Right cardiac atrium (tissue), 5 donors: ENCODE results near the gene R3HDM2. TPM values are rescaled to one million over a fixed set of nuclear protein-coding genes. Genes with fewer than 3 reads are reported as not detected.
"Not testable (repeated sequence)": the region's sequence is repeated elsewhere in the genome, so short reads cannot be mapped to it uniquely, and the experiment has no call there.

Source experiments
- ATAC-seq, 2 donors: fragments of 200-7000 bp; cut with Tn5 transposase; one replicate each; pipeline versions ENCODE4 v1.8.0 to v1.9.1; 2020; ENCODE audit warnings: moderate library complexity in 2 of 2, mild to moderate bottlenecking in 1 of 2
- DNase-seq, 3 donors: peaks; one replicate each; pipeline ENCODE4 v3.0.0-alpha.2; 2020
- H3K27ac ChIP-seq: one replicate; pipeline ENCODE4 v1.5.1; 2013; ENCODE audit warnings: mild to moderate bottlenecking, low read length, control low read depth, moderate library complexity
- H3K27me3 ChIP-seq: one replicate; pipeline ENCODE4 v1.6.1; 2013; ENCODE audit not compliant: control insufficient read depth, insufficient read depth
- H3K4me1 ChIP-seq: one replicate; pipeline ENCODE4 v1.6.1; 2013; ENCODE audit warnings: low read length; ENCODE audit not compliant: control insufficient read depth, insufficient read depth
- H3K4me3 ChIP-seq: one replicate; pipeline ENCODE4 v1.5.1; 2013; ENCODE audit warnings: low read length, control low read depth
- H3K9me3 ChIP-seq: one replicate; pipeline ENCODE4 v1.6.1; 2013; ENCODE audit warnings: low read length; ENCODE audit not compliant: control insufficient read depth
- WGBS: extraction: QIAGEN DNeasy Blood & Tissue Kit; methylation state at CpG from one replicate; pipeline ENCODE4 v1.1.7; 2013; 5-methylcytosine and 5-hydroxymethylcytosine counted together
- intact Hi-C, 4 donors: fragments of 100-400 bp; cut with DNase I; formaldehyde crosslinking; loops; one replicate each; pipeline versions ENCODE4 v1.11.0 to v1.14.0; 2022 to 2023
- polyA plus RNA-seq: library from polyadenylated mRNA; stranded (reverse); fragments of 200-250 nt; gene quantifications from one replicate; pipeline ENCODE4 v1.2.3, GENCODE V29; 2013
- total RNA-seq, 4 donors: library from RNA; stranded (reverse); fragmentation: NEBNext Ultra II Directional; extraction: Animal tissue kit (Norgen Biotek cat#: 25700); gene quantifications; one replicate each; pipeline ENCODE4 v1.2.1, GENCODE V29; 2021
- donor health status: healthy with polysubstance abuse.
- donor health status: DM: no; HTN: yes; CAD: no.
- donor health status: DM: no; HTN: no; CAD: no.
- donor health status: DM: no; HTN: yes; CAD: no; lungs with severe emphysema.
- donor health status: DM: yes; HTN: yes; CAD: no.

R3HDM2 gene
- total and polyA plus RNA-seq, 5 donors, result 23.1 to 85.2 (median 73.8) TPM

DNA sequence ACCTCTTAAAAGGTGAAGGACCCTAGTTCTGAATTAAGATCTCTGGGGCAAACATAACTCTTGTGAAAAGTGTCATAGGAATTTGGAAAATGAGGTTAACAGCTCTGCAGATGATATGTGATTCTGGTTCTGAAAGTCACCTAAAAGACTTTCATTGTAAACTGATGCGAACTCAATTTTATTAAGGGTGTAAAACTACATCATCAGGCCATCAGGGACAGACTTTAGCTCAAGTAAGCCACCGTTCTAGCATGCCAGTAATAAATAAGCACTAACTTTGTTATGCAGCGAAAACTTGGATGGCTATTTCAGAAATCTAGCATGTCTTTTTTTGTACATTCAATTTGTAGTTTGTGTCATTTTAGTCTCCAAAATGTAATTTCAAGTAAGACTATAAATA, 61.6 kb downstream of the R3HDM2 start:
- intact Hi-C loops, result no loop called here
- WGBS, result 90% methylated on average over 3 of the region's 3 CpGs
- H3K27ac ChIP-seq, result no peak overlapping the region
- H3K27me3 ChIP-seq, result no peaks in the 10 kb centered on the region
- no peak for ATAC-seq
- H3K4me1 ChIP-seq, result no peaks in the 10 kb centered on the region
- no peak for DNase-seq
- H3K9me3 ChIP-seq, result no peaks in the 10 kb centered on the region
- no peak overlapping the region for H3K4me3 ChIP-seq

DNA sequence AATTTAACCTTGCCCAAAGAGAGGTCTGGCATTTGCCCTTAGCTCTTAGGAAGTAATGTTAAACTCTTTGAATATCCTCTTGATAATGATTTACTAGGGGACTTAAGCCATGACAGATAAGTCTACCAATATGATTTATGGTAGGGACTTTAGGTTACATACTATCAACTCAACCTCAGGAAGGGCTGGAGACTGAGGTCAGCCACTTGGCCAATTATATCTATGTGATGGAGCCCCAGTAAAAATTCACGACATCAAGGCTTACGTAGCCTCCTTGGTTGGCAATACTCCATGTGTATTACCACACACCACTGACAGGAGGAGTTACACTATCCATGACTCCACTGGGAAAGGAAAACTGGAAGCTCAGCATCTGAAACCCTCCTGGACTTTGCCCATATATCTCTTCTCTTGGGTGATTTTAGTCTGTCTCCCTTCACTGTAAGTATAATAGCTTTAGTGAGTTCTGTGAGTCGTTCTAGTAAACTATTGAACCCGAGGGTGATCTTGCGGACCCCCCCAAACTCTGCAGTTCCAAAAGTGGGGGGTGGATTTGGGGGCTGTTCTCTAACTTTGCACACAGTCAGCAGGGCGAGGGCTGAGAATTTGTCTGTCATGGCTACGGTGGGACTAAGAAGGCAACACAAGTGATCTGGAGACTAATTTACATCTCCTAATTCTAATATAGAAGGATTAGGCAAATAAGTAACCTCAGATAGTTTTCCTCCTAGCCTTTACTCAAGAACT, 62.3 kb downstream of the R3HDM2 start:
- no peaks in the 10 kb centered on the region for H3K9me3 ChIP-seq
- intact Hi-C loops, result no loop called here
- no peak for DNase-seq
- no peak overlapping the region for H3K27ac ChIP-seq
- ATAC-seq, result no peak
- H3K27me3 ChIP-seq, result no peaks in the 10 kb centered on the region
- no peaks in the 10 kb centered on the region for H3K4me1 ChIP-seq
- WGBS, result 90% methylated on average over 7 of the region's 7 CpGs
- no peak overlapping the region for H3K4me3 ChIP-seq

DNA sequence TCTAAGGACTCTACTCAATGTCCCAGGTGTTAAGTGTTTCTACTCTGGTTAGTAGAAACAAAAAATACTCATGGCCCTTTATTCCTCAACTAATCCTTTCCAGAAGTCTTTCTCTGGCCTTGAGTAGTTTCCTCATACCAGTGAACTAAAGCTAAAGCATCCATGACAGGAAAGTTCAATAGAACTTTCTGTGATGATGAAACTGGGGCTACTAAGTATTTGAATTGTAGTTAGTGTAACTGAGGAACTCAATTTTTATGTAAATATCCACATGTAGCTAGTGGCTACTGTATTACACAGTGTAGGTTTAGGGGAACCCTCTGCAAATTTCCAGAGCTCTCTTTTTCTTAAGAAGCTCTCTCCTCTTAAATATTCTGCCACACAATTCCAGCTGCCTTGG, 63.7 kb downstream of the R3HDM2 start:
- DNase-seq (no peak), ATAC-seq (no peak)
- Histone ChIP-seq H3K4me1 (no peaks in the 10 kb centered on the region), H3K27me3 (no peaks in the 10 kb centered on the region), H3K9me3 (no peaks in the 10 kb centered on the region), H3K27ac (no peak overlapping the region), H3K4me3 (no peak overlapping the region)
- intact Hi-C loops, result no loop called here

DNA sequence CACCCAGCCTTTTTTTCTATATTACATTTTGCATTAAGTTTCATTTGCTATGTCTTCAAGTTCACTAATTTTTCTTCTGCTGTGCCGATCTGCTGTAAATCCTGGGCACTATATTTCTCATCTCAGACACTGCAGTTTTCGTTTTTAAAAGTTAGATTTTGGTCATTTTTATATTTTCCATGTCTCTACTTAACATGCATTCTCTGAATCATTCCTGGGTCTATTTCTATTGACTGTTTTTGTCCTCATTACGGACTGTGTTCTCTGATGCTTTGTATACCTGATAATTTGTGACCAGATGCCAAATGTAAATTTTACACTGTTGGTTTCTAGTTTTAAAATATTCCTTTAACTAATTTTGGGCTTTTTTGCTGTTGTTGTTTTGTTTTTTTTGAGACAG, 64.5 kb downstream of the R3HDM2 start:
- 95% methylated on average over 3 of the region's 3 CpGs for WGBS
- intact Hi-C loops, result no loop called here
- Histone ChIP-seq H3K4me3 (no peak overlapping the region), H3K27me3 (no peaks in the 10 kb centered on the region), H3K4me1 (no peaks in the 10 kb centered on the region), H3K27ac (no peak overlapping the region), H3K9me3 (no peaks in the 10 kb centered on the region)
- ATAC-seq (no peak), DNase-seq (no peak)

DNA sequence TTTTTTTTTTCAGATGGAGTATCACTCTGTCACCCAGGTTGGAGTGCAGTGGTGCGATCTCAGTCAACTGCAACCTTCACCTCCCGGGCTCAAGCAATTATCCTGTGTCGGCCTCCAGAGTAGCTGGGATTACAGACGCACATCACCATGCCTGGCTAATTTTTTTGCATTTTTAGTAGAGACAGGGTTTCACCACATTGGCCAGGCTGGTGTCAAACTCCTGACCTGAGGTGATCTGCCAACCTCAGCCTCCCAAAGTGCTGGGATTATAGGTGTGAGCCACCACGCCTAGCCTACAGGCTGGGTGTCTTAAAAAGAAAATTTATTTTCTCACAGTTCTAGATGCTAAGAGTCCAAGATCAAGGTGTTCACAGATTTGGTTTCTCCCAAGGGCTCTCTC, 66.7 kb downstream of the R3HDM2 start:
- ATAC-seq, H3K4me3 ChIP-seq, intact Hi-C loops, H3K27ac ChIP-seq, H3K9me3 ChIP-seq, DNase-seq, H3K4me1 ChIP-seq, H3K27me3 ChIP-seq: not testable (repeated sequence)
- 97% methylated on average over 5 of the region's 5 CpGs for WGBS

DNA sequence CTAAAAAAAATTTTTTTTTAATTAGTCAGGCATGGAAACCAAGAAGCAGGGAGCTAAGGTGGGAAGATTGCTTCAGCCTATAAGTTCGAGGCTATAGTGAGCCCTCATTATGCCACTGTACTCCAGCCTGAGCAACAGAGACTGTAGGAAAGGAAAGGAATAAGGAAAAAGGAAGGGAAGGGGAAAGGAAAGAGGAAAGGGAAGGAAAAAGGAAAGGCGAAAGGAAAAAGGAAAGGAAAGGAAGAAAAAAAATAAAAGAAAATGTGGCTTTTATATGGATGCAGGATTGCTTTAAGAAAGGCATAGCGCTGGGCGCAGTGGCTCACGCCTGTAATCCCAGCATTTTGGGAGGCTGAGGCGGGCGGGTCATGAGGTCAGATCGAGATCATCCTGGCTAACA, 70.4 kb downstream of the R3HDM2 start:
- Histone ChIP-seq H3K4me1 (no peaks in the 10 kb centered on the region), H3K9me3 (no peaks in the 10 kb centered on the region), H3K27me3 (no peaks in the 10 kb centered on the region), H3K4me3 (no peak overlapping the region), H3K27ac (no peak overlapping the region)
- DNase-seq (no peak), ATAC-seq (no peak)
- intact Hi-C loops, result no loop called here
- WGBS, result 97% methylated on average over 8 of the region's 8 CpGs

DNA sequence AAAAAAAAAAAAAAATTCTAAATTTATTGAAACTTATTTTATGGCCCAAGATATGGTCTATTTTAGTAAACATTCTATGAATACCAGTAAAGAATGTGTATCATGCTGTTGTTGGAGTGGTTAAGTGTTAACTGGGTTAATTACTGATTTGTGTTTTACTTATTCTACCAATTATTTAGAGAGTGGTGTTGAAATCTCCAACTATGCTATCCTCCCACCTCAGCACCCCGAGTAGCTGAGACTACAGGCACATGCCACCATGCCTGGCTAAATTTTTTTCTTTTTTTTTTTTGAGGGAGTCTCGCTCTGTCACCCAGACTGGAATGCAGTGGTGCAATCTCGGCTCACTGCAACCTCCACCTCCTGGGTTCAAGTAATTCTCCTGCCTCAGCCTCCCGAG, 72.2 kb downstream of the R3HDM2 start:
- no peak overlapping the region for H3K4me3 ChIP-seq
- WGBS, result 98% methylated on average over 4 of the region's 4 CpGs
- DNase-seq (no peak), ATAC-seq (no peak)
- intact Hi-C loops, result no loop called here
- no peaks in the 10 kb centered on the region for H3K4me1 ChIP-seq
- H3K27ac ChIP-seq, result no peak overlapping the region
- no peaks in the 10 kb centered on the region for H3K27me3 ChIP-seq
- no peaks in the 10 kb centered on the region for H3K9me3 ChIP-seq

DNA sequence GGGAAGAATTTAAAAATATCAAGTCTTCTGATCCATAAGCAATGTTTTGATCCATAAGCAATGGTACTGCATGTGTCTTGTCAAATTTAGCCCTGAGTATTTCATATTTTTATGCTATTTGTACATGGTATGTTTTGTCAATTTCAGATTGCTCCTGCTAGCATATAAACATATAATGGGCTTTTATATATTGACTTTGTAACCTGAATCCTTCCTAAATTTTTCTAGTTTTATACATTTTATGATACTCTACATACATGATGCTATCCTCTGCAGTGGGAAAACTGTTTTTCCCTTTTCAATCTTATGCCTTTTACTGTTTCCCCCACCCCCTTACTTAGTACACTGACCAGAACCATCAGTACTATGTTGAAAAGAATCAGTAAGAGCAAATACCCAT, 75.1 kb downstream of the R3HDM2 start:
- Histone ChIP-seq H3K27me3 (no peaks in the 10 kb centered on the region), H3K9me3 (no peaks in the 10 kb centered on the region), H3K4me3 (no peak overlapping the region), H3K27ac (no peak overlapping the region), H3K4me1 (no peaks in the 10 kb centered on the region)
- ATAC-seq (no peak), DNase-seq (no peak)
- intact Hi-C loops, result no loop called here

DNA sequence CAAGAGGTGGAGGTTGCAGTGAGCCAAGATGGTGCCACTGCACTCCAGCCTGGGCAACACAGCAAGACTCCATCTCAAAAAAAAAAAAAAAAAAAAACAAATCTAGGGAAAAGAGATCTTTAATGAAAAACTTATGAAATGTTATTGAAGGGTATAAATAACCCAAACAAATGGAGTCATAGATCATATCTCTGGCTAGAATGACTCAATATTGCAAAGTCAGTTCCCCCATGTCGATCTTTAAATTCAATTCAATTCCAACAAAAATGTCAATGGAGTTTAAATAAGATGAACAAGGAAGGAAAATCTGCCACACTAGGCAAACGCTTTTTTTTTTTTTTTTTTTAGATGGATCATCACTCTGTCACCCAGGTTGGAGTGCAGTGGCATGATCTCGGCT, 78.7 kb downstream of the R3HDM2 start:
- no peaks in the 10 kb centered on the region for H3K9me3 ChIP-seq
- no peak for DNase-seq
- no peak for ATAC-seq
- H3K27ac ChIP-seq, result no peak overlapping the region
- no peak overlapping the region for H3K4me3 ChIP-seq
- H3K27me3 ChIP-seq, result no peaks in the 10 kb centered on the region
- intact Hi-C loops, result no loop called here
- 90% methylated on average over 3 of the region's 3 CpGs for WGBS
- H3K4me1 ChIP-seq, result no peaks in the 10 kb centered on the region

DNA sequence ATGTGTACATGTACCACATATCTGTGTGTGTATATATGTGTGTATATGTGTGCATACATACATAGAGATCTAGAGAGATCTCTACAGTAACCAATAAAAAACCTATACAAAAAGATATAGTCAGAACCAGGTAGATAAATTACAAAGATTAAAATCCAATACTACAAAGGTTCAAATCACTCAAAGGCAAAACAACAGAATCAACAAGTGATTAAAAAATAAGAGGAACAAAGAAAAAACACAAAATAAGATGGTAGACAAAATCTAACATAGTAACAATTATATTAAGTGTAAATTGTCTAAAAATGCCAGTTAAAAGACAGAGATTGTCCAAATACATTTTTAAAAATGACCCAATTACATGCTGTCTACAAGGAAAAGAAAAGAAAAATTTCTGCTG, 83.6 kb downstream of the R3HDM2 start:
- DNase-seq (no peak), ATAC-seq (no peak)
- H3K4me3 ChIP-seq, result no peak overlapping the region
- no peaks in the 10 kb centered on the region for H3K27me3 ChIP-seq
- peaks cover under 1% of the 10 kb centered on the region for H3K4me1 ChIP-seq
- H3K9me3 ChIP-seq, result no peaks in the 10 kb centered on the region
- H3K27ac ChIP-seq, result no peak overlapping the region
- intact Hi-C loops, result no loop called here

DNA sequence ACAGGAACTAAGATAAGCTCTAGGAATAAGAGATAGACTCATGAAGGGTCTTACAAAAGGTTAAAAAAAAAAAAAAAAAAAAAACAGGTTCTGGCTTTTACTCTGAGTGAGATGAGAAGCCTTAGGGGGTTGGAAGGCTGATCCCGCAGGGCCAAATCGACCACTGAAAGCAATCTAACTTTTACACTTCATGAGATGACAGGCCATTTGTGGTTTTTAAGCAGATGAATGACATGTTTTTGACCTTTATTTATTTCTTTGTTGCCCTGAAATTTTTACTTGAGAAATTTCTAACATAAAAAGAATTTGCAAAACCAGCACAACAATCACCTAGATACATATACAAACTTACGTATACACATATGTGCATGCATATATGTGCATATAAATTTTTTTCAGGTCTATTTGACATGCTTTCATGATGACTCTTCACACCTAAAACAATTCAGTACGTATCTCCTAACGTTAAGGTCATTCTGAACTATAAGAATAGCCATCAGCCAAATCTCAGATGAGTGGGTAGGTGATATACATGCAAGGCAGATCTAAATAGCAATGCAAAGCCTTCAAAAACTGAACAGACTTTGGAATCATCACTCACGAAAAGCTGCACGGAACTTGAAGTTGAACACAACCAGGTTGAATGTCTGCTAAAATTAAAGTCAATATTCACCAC, 87.0 kb downstream of the R3HDM2 start:
- ATAC-seq (no peak), DNase-seq (no peak)
- Histone ChIP-seq H3K4me1 (peaks cover 2% of the 10 kb centered on the region), H3K9me3 (no peaks in the 10 kb centered on the region), H3K27me3 (no peaks in the 10 kb centered on the region), H3K4me3 (no peak overlapping the region), H3K27ac (no peak overlapping the region)
- intact Hi-C loops, result no loop called here
- WGBS, result 81% methylated on average over 7 of the region's 7 CpGs
